OCI-LY1 (cell line): ENCODE measurements around the gene LINC01488.

Experiments
- EZH2 ChIP-seq: fragments of 200-600 bp; sonication (generic), shearing (Covaris generic); IDR thresholded peaks from 2 replicates; pipeline ENCODE4 v1.8.0; 2017; ENCODE audit warnings: borderline replicate concordance, mixed run types, mild to moderate bottlenecking, antibody characterized with exemption, low read length, moderate library complexity, mixed read lengths
- TF ChIP-seq, protein P1 (sequence below): fragments of 200-600 bp; sonication (generic), shearing (Covaris generic); IDR thresholded peaks from 2 replicates; pipeline ENCODE4 v1.5.1; 2017; ENCODE audit warnings: mild to moderate bottlenecking, antibody characterized with exemption, low read length, moderate library complexity, mixed read lengths

DNA sequence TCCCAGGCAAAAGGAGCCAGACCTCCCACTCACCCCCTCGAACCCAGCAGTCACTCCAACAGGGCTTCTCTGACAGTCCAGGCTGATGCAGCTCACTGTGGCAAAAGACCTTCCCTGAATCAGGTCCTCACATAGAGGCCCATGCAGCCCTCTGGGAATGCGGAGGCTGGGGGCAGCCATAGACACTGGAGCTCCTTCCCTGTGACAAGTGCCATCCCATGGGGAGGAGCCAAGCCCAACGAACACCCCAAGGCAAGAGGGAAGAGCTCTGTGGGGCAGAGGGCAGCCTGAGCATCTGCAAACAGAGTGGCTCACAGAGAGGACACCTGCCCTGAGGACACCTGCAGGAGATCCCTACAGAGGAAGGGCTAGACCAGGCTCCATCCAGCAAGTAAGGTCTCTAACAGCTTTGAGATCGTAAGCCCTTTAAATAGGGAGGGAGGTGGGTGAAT lies at the start of gene LINC01488:
- TF ChIP-seq, protein P1, sequence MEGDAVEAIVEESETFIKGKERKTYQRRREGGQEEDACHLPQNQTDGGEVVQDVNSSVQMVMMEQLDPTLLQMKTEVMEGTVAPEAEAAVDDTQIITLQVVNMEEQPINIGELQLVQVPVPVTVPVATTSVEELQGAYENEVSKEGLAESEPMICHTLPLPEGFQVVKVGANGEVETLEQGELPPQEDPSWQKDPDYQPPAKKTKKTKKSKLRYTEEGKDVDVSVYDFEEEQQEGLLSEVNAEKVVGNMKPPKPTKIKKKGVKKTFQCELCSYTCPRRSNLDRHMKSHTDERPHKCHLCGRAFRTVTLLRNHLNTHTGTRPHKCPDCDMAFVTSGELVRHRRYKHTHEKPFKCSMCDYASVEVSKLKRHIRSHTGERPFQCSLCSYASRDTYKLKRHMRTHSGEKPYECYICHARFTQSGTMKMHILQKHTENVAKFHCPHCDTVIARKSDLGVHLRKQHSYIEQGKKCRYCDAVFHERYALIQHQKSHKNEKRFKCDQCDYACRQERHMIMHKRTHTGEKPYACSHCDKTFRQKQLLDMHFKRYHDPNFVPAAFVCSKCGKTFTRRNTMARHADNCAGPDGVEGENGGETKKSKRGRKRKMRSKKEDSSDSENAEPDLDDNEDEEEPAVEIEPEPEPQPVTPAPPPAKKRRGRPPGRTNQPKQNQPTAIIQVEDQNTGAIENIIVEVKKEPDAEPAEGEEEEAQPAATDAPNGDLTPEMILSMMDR = no peak
- no peak for TF ChIP-seq EZH2
